Skin epidermis (tissue), 12 donors: Measurements from ENCODE around the gene ZNF280C.
A peak's percentile ranks its signal among the peaks of the same experiment; 100 is the strongest.

Experiments
- H3K27ac ChIP-seq, 21 experiments: fragments of 200-600 bp; sonication (generic) in 11 of 21; one replicate each; pipeline ENCODE4 v1.5.0; 2020; ENCODE audit warnings: mild to moderate bottlenecking in 3 of 21, inconsistent platforms in 2 of 21, moderate library complexity in 2 of 21
- H3K4me3 ChIP-seq, 7 experiments: fragments of 200-600 bp; sonication (generic) in 2 of 7; one replicate each; pipeline ENCODE4 v1.5.0; 2020; ENCODE audit warnings: inconsistent platforms in 2 of 7, mild to moderate bottlenecking in 2 of 7, moderate library complexity in 1 of 7

The ZNF280C gene

GRCh38 chrX:130184168-130184567 lies 84.5 kb downstream of the ZNF280C start:
- peak overlapping the region in 2 of 21 experiments; percentile 44 to 46 for H3K27ac ChIP-seq
- H3K4me3 ChIP-seq, result no peak overlapping the region

- Histone ChIP-seq H3K4me3 (no peak overlapping the region), H3K27ac (no peak overlapping the region)
Measured at GRCh38 chrX:130179579-130180215, 89.0 kb downstream of the ZNF280C start.

GRCh38 chrX:130179170-130179569 lies 89.5 kb downstream of the ZNF280C start:
- H3K4me3 ChIP-seq, result no peak overlapping the region
- no peak overlapping the region for H3K27ac ChIP-seq

- Histone ChIP-seq H3K4me3 (no peak overlapping the region), H3K27ac (no peak overlapping the region)
Measured at GRCh38 chrX:130176942-130177341, 91.8 kb downstream of the ZNF280C start.

- no peak overlapping the region for H3K4me3 ChIP-seq
- H3K27ac ChIP-seq, result no peak overlapping the region
Measured at GRCh38 chrX:130176354-130176776, 92.3 kb downstream of the ZNF280C start.

GRCh38 chrX:130174937-130175336 lies 93.8 kb downstream of the ZNF280C start:
- Histone ChIP-seq H3K27ac (peak overlapping the region in 3 of 21 experiments; percentile 73 to 83 (median 77)), H3K4me3 (no peak overlapping the region)

GRCh38 chrX:130174045-130174704 lies 94.5 kb downstream of the ZNF280C start:
- H3K4me3 ChIP-seq, result no peak overlapping the region
- H3K27ac ChIP-seq, result peak overlapping the region in 14 of 21 experiments; percentile 21 to 85 (median 58)

GRCh38 chrX:130173190-130173895 lies 95.4 kb downstream of the ZNF280C start:
- H3K27ac ChIP-seq, result peak overlapping the region in 15 of 21 experiments; percentile 21 to 85 (median 57)

GRCh38 chrX:130172127-130172845 lies 96.4 kb downstream of the ZNF280C start:
- Histone ChIP-seq H3K27ac (peak overlapping the region in 13 of 21 experiments; percentile 6 to 83 (median 62)), H3K4me3 (peak overlapping the region; percentile 25 to 45 (median 38))

More at GRCh38 chrX:130173190-130173895, 95.4 kb downstream of the ZNF280C start:
- peak overlapping the region in 2 of 7 experiments; percentile 38 to 45 for H3K4me3 ChIP-seq

- H3K4me3 ChIP-seq, result peak within 1 kb of the TSS; percentile 25 to 45 (median 38)
Measured at GRCh38 chrX:130171446-130172126, 97.1 kb downstream of the ZNF280C start, which contains the start of gene RAB33A. Gene RAB33A, plus strand, starts transcription at chrX:130171962. Its CDS starts 101 bp downstream, at chrX:130172063.

GRCh38 chrX:130170752-130171445 lies 97.8 kb downstream of the ZNF280C start:
- Histone ChIP-seq H3K27ac (peak overlapping the region in 7 of 21 experiments; percentile 2 to 83 (median 57)), H3K4me3 (peak overlapping the region; percentile 25 to 45 (median 38))

More at GRCh38 chrX:130171446-130172126, 97.1 kb downstream of the ZNF280C start, which contains the start of gene RAB33A:
- peak within 1 kb of the TSS in 14 of 21 experiments; percentile 2 to 83 (median 60) for H3K27ac ChIP-seq

GRCh38 chrX:130167040-130167439 lies 101.7 kb downstream of the ZNF280C start:
- peak overlapping the region in 3 of 21 experiments; percentile 78 to 87 (median 81) for H3K27ac ChIP-seq

GRCh38 chrX:130166503-130166777 lies 102.3 kb downstream of the ZNF280C start:
- H3K27ac ChIP-seq, result peak overlapping the region in 20 of 21 experiments; percentile 62 to 91 (median 80)
- peak overlapping the region; percentile 41 to 65 (median 58) for H3K4me3 ChIP-seq

More at GRCh38 chrX:130167040-130167439, 101.7 kb downstream of the ZNF280C start:
- H3K4me3 ChIP-seq, result no peak overlapping the region

GRCh38 chrX:130165703-130166502 lies 102.8 kb downstream of the ZNF280C start, which contains the start of gene AIFM1:
Gene AIFM1, minus strand, starts transcription at chrX:130165841. Its CDS starts 185 bp downstream, at chrX:130165656.
- peak within 1 kb of the TSS; percentile 41 to 65 (median 58) for H3K4me3 ChIP-seq
- H3K27ac ChIP-seq, result peak within 1 kb of the TSS; percentile 13 to 91 (median 79)

GRCh38 chrX:130165181-130165702 lies 103.5 kb downstream of the ZNF280C start:
- peak overlapping the region; percentile 13 to 91 (median 79) for H3K27ac ChIP-seq
- H3K4me3 ChIP-seq, result peak overlapping the region; percentile 41 to 65 (median 58)

GRCh38 chrX:130163398-130163797 lies 105.3 kb downstream of the ZNF280C start:
- Histone ChIP-seq H3K27ac (no peak overlapping the region), H3K4me3 (no peak overlapping the region)

- Histone ChIP-seq H3K27ac (peak overlapping the region in 1 of 21 experiments; percentile 5), H3K4me3 (no peak overlapping the region)
Measured at GRCh38 chrX:130162094-130162735, 106.5 kb downstream of the ZNF280C start.
